Epithelial cell of esophagus (primary cell): ENCODE data around the gene CRIP2.

Experiments used
- DNase-seq: peaks from one replicate; pipeline ENCODE4 v3.0.0; 2010; ENCODE audit warnings: low read depth
- H3K4me3 ChIP-seq: 2 replicates; pipeline ENCODE4 v1.5.1; 2011; ENCODE audit warnings: mild to moderate bottlenecking, low read length, control low read depth
- TF ChIP-seq, protein P1 (sequence below): IDR thresholded peaks from 2 replicates; pipeline ENCODE4 v1.5.1; 2011; ENCODE audit warnings: low read depth, mild to moderate bottlenecking, low read length, control low read depth, inconsistent platforms; ENCODE audit not compliant: insufficient read depth; ENCODE audit errors: missing control alignments

Gene CRIP2

GRCh38 chr14:105496831-105497591 is 22.4 kb downstream of the CRIP2 start:
- TF ChIP-seq, protein P1, sequence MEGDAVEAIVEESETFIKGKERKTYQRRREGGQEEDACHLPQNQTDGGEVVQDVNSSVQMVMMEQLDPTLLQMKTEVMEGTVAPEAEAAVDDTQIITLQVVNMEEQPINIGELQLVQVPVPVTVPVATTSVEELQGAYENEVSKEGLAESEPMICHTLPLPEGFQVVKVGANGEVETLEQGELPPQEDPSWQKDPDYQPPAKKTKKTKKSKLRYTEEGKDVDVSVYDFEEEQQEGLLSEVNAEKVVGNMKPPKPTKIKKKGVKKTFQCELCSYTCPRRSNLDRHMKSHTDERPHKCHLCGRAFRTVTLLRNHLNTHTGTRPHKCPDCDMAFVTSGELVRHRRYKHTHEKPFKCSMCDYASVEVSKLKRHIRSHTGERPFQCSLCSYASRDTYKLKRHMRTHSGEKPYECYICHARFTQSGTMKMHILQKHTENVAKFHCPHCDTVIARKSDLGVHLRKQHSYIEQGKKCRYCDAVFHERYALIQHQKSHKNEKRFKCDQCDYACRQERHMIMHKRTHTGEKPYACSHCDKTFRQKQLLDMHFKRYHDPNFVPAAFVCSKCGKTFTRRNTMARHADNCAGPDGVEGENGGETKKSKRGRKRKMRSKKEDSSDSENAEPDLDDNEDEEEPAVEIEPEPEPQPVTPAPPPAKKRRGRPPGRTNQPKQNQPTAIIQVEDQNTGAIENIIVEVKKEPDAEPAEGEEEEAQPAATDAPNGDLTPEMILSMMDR: no peak
- DNase-seq: no peak

DNA sequence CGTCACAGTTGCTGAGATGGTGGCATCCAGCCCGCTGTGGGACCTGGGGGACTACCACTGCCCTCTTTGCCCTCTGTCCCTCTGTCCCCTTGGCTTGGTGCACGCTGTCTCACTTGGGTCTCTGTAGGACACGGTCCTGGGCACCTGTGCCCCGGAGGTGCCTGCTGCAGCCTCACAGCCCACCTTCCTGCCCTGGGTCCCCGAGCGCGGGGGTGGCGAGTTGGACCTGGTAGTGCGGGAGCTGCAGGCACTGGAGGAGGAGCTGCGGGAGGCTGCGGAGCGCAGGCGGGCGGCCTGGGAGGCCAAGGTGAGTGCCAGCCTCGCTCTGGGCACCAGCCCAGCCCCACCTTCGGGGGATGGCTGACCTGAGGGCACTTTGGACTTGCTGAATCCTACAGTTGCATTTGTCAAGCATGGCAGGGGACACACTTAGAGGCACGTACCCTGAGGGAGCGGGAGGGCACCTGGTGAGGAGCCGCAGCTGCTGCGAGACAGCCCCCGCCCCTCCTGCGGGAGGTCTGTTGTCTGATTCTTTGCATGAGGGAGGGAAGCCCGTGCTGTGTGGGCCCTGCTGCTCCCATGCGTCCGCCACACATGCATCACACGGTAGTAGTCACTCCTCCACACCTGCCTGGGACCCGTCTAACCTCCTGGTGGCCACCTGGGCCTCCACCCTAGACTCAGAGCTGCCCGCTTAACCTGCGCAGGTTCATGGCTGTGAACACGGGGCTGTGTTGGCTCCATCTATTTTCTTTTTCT is 23.2 kb downstream of the CRIP2 start:
- no peak for DNase-seq
- H3K4me3 ChIP-seq: no peak overlapping the region
- TF ChIP-seq, protein P1: no peak

More at GRCh38 chr14:105496831-105497591, 22.4 kb downstream of the CRIP2 start:
- H3K4me3 ChIP-seq: no peak overlapping the region

DNA sequence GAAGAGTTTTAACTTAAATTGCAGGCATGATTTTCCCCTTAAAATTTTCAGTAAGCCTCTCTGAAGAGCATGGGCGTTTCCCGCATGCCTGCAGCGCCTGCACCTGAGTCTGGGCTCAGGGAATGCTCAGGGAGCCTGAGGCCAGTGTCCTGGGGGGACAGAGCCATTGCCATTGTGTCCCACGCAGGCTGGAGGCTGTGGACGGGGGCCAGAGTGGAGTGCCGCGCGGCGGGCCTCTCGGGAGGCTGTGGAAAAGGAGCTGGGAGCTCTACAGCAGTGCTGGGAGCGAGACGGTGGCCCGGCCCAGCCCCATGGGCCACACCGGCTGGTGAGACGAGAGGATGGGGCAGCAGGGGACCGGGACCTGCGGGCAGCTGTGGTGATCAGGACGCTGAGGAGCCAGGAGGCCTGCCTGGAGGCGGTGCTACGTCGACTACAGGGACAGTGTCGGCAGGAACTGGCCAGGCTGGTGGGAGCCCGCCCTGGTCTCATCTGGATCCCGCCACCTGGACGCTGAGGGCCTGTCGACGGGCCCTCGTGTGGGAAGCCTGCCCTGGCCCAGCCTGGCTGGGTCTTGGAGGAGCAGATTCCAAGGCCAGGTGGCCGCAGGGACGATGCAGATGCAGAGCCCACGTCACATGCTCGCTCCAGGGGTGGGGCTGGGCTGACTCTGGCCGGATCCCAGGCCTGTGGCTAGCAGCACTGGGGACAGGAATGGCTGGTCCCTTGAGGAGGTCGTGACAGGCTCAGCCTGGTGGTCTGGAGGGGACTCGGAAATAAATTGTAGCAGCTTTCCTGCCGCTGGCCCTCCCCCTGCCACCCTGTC is 24.0 kb downstream of the CRIP2 start:
- no peak overlapping the region for H3K4me3 ChIP-seq
- TF ChIP-seq, protein P1: no peak

DNA sequence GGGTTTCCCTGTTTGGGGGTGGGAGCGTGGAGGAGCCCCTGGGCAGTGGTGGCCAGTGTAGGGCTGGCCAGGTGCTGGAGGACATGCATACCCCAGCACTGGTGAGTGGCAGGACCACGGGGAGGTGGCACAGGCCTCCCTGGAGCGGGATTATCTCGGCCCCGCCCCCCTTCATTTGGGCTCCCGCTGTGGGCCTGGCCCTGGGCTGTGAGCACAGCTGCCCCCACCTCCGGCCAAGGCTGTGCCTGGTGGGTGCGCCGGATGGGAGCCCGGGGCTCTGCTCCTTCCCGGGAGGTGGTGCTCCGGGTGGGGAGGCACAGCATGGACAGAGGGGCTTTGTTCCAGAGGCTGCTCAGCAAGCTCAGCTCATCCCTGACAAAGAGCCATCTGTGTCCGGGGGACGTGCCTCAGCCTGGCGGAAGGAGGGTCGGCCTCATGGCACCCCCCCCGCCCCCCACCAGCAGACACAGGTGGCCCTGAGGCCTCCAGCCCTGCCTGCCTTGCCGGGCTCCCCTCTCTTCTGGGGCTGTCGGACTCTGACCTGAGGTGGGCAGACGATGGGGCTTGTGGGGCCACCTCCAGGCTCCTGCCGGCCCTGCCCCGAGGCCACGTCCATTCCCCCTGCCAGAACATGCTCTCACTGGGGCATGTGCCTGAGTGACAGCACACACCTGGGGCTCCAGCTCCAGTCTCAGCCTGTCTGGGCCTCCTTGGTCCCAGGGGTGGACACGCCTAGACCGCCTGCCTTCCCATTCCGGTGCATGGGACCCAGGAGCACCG is 24.8 kb downstream of the CRIP2 start:
- DNase-seq: peak; percentile 49
- no peak overlapping the region for H3K4me3 ChIP-seq
- TF ChIP-seq, protein P1: no peak

More for the DNA sequence above, 24.0 kb downstream of the CRIP2 start:
- DNase-seq: no peak

GRCh38 chr14:105500036-105500725 is 25.6 kb downstream of the CRIP2 start:
- DNase-seq: no peak
- TF ChIP-seq, protein P1: no peak

DNA sequence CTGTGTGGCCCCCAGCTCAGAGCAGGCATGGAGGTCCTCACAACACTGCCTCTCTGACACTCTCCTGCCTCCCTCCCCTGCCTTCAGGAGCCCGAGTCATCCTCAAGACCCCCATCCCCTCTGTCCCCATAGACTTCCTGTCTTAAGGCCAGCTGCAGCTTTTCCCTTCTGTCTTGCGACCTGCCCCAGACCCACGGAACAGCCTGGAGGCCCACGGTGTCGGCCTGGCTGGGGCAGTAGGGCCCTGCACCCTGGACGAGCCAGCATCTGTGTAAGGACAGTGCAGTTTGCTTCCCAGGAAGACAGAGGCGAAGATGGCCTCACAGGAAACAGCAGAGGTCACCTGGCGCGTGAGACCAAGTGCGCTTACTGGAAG is 26.1 kb downstream of the CRIP2 start:
- DNase-seq: no peak
- TF ChIP-seq, protein P1: no peak
- H3K4me3 ChIP-seq: no peak overlapping the region

More at GRCh38 chr14:105500036-105500725, 25.6 kb downstream of the CRIP2 start:
- H3K4me3 ChIP-seq: no peak overlapping the region
